Body of pancreas (tissue), 4 donors: ENCODE data around the gene PHYKPL.

ENCODE experiments used
- CTCF ChIP-seq, 7 experiments: fragments of 450-650 bp in 4 of 7; fragments of 200-600 bp in 3 of 7; sonication (generic) in 3 of 7; IDR thresholded peaks; one replicate each; pipeline ENCODE4 v1.5.1; 2016 to 2019; ENCODE audit warnings: antibody characterized with exemption in 7 of 7
- POLR2A ChIP-seq, 3 donors: fragments of 450-650 bp; IDR thresholded peaks; one replicate each; pipeline ENCODE4 v1.6.1; 2016; ENCODE audit warnings: antibody characterized with exemption in 3 of 3, mild to moderate bottlenecking in 2 of 3

GRCh38 chr5:178207183-178207916, 25.3 kb downstream of the PHYKPL start:
- TF ChIP-seq CTCF (IDR thresholded peaks at IDR 0.05) (no peak), POLR2A (IDR thresholded peaks at IDR 0.05) (no peak)
